HS-27A (cell line): ENCODE data around the gene COASY.
"Not testable (repeated sequence)": the region's sequence is repeated elsewhere in the genome, so short reads cannot be mapped to it uniquely, and the experiment has no call there.

ENCODE experiments used
- DNase-seq: peaks from one replicate; pipeline ENCODE4 v3.0.0-alpha.2; 2012; ENCODE audit warnings: low read depth, missing footprints

The COASY gene

DNA sequence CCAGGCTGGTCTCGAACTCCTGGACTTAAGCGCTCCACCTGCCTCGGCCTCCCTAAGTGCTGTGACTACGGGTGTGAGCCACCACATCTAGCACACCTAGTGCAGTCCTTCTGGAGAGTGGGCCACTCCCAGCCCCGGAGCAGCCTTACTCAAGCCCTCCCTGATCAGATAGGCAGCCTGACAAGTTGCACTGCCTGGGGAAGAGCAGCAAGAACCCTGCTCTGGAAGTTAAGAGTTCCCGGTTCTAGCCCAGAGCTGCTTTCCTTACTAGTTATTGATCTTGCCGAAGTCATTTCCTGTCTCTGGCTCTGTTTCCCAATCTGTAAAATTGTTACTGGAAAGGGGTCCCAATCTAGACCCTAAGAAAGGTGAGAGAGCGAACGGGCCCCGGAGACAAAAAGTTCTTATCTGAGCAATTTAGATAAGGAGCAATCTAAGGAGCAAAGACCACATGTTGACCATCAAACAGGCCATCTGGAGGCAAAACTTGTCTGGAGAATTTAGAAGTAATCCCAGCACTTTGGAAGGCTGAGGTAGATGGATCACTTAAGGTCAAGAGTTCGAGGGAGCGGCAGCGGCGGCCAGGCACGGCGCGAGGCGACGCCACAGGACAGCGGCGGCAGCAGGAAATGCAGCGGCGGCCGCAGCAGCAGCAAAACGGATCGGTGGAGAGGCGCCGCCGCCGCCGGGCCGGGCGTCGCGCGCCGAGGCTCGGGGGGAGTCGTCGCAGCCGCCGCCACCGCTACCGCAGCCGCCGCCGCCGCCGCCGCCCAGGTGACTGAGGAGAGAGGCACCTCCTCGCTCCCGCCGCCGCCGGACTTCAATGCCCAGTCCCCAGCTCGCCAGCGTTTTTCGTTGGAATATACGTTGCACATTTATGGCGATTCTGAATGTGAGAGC is 30.2 kb upstream of the COASY start:
- no peak for DNase-seq

DNA sequence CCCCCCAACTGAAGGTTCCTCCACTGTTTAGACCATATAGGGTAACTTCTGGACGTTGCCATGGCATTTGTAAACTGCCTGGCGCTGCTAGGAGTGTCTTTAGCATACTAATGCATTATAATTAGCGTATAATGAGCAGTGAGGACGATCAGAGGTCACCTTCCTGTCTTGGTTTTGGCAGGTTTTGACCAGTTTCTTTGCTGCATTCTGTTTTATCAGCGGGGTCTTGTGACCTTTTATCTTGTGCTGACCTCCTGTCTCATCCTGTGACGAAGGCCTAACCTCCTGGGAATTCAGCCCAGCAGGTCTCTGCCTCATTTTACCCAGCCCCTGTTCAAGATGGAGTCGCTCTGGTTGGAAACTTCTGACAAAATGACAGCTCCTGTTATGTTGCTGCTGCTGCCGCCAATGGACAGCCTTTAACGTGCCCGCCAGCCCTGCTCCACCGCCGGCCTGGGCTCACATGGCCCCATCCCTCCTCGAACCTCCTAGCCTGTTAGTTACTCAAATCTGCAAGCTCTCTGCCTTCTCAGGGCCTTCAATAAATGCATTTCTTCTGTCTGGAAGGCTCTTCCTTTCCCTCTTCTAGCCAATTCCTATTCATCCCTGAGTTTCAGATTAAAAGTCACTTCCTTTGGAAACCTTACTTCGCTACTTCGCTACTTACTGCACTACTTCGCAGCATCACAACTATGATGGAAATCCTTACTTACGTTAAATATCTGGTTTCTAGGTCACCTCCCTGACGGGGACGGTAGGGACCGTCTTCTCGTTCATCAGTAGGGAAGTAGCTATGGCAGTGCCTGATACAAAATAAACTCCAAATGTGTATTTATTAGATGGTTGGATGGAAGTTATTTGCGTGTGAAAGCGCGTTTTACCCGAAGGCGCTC is 26.5 kb upstream of the COASY start:
- no peak for DNase-seq

DNA sequence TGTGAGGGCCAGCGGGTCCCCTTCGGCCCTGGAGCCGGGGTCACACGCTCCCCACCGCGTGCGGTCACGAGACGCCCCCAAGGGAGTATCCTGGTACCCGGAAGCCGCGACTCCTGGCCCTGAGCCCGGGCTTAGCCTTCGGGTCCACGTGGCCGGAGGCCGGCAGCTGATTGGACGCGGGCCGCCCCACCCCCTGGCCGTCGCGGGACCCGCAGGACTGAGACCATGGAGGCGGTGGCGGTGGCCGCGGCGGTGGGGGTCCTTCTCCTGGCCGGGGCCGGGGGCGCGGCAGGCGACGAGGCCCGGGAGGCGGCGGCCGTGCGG is 25.9 kb upstream of the COASY start, which contains the start of gene NAGLU:
NAGLU (plus strand) TSS at position 194 of the 324 bp plus-strand sequence; CDS start at position 226, 32 bp downstream.
- no peak for DNase-seq

DNA sequence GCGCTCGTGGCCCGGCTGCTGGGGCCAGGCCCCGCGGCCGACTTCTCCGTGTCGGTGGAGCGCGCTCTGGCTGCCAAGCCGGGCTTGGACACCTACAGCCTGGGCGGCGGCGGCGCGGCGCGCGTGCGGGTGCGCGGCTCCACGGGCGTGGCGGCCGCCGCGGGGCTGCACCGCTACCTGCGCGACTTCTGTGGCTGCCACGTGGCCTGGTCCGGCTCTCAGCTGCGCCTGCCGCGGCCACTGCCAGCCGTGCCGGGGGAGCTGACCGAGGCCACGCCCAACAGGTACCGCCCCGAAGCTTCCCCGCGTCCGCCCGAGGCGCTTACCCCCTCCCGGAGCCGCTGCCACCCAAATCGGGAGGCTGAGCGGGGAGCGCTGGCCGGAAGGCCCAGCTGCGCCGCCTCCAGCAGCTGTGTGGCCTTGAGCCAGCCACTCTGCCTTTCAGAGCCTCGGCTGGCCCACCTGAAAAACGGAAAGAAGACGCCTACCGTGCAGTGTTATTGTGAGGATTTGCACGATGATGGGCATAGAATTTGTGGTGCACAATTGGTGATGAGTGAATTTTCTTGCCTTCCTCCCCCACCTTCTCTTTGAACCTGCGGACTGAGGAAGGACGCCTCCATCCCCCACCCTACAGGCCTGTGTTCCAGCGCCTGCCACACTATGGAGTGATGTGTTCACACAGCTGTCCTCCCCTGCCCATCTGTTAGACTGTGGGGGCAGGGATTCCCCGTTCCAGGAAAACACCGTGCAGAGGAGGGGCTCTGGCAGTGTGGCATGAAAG is 25.4 kb upstream of the COASY start:
- DNase-seq, result no peak

DNA sequence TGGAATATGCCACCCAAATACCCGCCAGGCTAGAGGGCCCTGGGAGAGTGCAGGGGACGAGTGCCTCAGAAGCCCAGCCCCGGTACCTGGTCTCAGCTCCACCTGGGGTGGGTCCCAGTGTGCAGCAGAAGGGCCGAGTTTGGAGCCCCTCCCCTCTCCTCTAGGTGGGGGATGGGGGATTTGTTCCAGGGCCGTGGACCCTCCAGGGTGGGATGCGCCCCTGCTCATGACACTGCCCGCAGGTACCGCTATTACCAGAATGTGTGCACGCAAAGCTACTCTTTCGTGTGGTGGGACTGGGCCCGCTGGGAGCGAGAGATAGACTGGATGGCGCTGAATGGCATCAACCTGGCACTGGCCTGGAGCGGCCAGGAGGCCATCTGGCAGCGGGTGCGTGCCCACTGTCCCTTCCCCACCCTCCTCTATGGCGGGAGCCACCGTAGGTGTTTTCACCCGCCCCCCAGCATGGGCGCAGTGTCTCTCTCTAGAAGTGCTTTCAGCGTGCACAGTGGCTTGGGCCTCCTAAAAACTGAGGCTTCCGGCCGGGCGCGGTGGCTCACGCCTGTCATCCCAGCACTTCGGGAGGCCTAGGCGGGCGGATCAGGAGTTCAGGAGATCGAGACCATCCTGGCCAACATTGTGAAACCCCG is 24.7 kb upstream of the COASY start:
- no peak for DNase-seq

DNA sequence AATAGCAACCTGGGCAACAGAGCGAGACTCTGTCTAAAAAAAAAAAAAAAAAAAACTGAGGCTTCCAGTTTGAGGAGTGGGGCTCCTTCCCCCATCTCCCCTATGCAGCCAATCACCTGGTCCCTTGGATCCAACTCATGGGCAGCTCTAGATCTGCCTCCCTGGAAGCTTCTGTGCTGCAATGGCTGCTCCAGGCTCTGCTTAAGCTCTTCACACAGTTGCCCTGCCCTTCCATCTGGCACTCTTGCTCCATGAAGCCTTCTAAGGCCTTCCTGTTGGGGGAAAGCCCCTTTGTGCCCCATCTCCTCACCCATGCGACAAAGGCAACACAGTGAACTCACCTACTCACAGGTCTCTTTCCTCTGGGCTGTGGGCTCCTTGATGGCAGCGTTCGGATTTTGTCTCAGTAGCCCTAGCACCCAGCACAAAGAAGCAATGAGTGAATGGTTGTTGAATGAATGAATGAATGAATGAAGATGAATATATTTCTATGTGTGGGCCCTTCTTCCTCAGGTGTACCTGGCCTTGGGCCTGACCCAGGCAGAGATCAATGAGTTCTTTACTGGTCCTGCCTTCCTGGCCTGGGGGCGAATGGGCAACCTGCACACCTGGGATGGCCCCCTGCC is 24.0 kb upstream of the COASY start:
- no peak for DNase-seq

DNA sequence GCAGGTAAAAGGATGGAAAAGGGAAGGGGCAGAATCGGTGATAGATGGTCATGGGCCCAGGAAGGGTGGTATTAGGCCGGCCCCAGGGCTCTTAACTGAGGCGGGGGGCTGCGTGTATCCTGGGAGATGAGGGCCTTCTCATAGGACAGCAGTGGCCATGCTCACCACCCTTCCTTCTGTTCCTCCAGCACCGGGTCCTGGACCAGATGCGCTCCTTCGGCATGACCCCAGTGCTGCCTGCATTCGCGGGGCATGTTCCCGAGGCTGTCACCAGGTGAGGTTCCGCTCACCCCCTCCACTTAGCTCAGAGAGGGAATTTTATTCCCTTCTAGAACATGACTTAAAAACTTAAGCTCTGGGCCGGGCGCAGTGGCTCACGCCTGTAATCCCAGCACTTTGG is 23.5 kb upstream of the COASY start:
- DNase-seq, result no peak

DNA sequence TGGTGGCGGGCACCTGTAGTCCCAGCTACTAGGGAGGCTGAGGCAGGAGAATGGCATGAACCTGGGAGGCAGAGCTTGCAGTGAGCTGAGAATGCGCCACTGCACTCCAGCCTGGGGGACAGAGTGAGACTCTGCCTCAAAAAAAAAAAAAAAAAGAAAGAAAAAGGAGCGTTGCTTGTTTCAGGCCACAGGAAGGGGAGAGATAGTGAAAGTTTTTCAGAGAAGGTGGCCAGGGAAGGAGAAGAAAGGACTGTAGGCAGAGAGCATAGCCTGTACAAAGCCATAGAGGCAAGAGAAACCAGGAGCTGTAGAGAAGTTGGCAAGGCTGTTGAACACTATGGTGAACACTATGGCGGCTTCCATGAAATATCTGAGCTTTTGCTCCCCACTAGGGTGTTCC is 21.4 kb upstream of the COASY start:
- not testable (repeated sequence) for DNase-seq

DNA sequence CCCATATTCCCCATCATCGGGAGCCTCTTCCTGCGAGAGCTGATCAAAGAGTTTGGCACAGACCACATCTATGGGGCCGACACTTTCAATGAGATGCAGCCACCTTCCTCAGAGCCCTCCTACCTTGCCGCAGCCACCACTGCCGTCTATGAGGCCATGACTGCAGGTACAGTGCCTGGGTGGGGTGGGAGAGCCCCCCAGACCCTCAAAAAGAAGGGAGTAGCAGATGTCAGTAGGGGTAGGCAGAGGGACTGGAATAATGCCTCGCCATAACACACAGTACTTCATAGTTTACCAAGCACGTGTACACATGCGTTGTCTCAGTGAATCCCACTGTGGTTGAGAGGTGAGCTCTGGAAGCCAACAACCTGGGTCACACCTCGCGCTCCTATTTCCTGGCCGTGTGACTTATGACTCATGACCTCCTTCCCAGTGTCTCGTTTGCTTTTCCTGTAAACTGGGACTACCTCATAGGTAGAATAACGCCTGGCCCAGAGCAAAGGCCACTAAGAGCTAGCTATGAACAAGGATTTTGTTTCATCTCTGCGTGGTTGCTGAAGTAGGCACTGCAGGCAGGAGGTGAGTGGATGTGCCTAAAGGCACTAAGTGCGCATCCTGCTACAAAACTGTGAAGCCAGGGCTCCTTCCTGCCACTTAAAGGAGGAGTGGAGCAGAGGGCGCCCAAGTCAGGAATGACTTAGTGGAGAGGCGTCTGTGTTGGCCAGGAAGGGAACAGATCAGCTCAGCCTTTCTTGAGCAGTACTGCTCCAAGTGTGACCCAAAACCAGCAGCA is 20.7 kb upstream of the COASY start:
- no peak for DNase-seq

DNA sequence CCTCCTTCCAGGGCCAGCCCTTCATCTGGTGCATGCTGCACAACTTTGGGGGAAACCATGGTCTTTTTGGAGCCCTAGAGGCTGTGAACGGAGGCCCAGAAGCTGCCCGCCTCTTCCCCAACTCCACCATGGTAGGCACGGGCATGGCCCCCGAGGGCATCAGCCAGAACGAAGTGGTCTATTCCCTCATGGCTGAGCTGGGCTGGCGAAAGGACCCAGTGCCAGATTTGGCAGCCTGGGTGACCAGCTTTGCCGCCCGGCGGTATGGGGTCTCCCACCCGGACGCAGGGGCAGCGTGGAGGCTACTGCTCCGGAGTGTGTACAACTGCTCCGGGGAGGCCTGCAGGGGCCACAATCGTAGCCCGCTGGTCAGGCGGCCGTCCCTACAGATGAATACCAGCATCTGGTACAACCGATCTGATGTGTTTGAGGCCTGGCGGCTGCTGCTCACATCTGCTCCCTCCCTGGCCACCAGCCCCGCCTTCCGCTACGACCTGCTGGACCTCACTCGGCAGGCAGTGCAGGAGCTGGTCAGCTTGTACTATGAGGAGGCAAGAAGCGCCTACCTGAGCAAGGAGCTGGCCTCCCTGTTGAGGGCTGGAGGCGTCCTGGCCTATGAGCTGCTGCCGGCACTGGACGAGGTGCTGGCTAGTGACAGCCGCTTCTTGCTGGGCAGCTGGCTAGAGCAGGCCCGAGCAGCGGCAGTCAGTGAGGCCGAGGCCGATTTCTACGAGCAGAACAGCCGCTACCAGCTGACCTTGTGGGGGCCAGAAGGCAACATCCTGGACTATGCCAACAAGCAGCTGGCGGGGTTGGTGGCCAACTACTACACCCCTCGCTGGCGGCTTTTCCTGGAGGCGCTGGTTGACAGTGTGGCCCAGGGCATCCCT is 18.5 kb upstream of the COASY start:
- no peak for DNase-seq

DNA sequence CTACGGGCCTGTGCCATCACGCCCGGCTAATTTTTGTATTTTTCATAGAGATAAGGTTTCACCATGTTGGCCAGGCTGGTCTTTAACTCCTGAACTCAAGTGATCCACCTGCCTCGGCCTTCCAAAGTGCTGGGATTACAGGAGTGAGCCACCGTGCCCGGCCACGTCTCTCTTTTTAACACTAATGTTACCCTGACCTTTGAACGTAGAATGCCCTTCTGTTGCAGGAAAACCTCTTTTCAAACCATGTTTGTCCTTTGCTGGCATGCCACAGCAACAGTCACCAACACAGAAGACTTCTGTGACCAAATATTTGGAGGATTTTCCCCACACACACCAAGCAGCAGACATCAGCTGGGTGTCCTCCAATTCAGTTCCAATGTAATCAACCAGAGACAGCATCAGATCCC is 17.1 kb upstream of the COASY start:
- DNase-seq, result no peak

DNA sequence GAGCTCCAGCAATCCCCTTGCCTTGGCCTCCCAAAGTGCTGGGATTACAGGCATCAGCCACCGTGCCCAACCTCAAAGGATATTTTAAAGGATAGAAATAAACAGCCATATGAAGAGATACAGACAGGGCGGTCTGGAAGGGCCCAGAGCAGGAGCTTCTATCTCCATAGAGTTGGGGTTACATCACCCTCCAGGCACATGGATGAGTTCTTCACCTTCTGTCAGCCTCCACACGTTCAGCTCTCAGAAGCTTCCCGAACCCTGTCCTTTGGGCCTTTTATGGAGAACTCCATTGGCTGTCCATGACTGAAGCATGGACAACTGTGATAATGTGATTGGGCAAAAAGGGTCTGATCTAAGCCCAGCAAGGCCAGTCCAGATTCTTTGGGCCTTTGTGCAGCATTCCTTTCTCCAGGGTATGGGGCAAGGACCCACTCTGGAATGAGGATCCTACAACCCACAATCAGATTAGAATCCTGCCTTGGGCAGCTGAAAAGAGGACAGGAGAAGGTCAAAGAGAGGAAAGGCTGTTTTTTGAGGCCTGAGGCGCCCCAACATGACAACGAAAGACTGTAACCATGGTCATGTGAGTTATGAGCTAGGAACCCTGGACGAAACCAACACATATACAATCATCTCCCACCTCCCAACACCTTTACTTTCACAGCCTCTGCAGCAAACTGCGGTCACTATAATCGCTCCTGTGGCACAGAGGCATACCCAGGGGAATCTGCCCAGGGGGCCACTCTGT is 16.0 kb upstream of the COASY start:
- DNase-seq, result not testable (repeated sequence)

DNA sequence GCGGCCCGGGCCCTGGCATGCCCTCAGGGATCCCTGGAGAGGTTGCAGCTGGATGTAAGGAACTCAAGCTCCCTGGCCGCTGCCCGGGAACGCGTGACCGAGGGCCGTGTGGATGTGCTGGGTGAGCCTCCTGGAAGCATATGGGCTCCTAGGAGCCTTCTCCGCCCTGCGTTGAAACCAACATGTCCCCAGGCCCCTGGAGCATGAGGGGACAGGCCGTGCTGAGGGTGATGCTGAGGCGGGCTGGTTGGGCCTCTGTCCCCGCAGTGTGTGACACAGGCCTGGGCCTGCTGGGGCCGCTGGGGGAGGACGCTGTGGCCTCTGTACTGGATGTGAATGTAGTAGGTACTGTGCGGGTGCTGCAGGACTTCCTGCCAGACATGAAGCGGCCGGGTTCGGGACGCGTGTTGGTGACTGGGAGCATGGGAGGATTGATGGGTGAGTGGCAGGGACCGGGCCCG is 14.9 kb upstream of the COASY start:
- DNase-seq, result no peak

DNA sequence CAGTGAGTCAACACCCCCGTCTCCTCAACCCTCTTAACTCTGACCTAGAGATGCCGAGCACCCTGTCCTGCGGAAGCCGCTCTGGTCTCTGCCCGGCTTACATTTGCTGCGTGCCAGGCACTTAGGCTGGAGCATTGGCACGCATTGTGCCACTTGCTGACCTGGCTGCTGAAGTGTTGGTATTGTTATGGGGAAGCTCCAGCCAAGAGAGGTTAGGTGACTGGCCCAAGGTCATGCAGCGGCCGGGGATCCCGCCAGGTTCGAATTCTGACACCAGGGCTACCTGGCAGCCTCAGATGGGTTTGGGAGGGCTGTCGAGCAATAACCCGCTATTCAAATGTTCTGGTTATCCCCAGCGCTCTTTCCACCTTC is 14.3 kb upstream of the COASY start:
- no peak for DNase-seq

DNA sequence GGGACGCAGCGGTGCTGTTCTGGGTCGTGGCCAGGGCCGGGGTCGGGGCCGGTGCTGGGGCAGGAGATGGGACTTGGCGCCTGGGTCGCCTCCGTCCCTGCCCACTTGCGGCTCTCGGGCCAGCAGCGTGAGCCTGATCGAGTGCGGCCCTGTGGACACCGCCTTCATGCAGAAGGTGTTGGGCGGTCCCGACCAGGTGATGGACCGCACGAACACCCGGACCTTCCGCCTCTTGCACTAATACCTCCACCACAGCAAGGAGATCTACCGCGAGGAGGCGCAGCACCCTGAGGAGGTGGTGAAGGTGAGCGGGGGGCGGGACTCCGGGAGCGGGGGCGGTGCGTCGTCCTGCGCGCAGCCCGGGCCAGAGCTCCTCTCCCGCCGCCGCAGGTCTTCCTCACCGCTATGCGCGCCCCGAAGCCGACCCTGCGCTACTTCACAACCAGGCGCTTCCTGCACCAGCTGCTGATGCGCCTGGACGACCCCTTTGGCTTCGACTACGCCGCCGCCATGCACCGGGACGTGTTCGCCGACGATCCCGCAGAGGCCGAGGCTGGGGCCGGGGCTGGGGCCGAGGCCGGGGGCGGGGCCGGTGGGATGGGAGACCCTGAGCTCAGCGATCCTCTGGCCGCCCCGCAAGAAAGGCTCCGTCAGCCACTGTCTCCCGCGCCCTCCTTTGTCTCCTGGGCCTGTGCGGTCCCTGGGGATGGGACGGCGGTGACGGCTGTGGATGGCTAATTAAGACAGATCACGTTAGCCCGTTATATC is 13.7 kb upstream of the COASY start:
- no peak for DNase-seq

DNA sequence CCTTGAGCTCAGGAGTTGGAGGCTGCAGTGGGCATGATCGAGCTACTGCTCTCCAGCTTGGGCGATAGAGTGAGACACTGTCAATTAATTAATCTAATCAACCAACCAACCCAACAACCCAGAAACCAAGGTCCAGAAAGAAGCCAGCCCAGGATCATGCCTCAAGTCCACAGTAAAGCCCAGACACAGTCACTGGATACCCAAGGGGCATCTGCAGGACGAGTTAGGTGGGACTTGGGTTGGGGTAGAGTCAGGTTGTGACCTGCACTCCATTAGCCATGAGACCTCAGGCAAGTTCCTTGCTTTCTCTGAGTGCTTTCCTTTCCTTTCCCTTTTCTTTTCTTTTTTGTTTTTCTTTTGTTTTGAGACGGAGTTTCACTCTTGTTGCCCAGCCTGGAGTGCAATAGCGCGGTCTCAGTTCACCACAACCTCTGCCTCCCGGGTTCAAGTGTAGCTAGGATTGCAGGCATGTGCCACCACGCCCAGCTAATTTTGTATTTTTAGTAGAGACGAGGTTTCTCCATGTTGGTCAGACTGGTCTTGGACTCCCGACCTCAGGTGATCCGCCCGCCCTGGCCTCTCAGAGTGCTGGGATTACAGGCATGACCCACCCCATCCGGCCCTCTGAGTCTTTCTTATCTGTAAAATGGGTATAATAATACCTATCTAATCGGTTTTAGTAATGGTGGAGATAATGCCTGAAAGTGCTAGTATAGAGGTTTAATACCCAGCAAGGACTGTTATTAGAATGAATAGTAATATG is 12.8 kb upstream of the COASY start:
- no peak for DNase-seq

DNA sequence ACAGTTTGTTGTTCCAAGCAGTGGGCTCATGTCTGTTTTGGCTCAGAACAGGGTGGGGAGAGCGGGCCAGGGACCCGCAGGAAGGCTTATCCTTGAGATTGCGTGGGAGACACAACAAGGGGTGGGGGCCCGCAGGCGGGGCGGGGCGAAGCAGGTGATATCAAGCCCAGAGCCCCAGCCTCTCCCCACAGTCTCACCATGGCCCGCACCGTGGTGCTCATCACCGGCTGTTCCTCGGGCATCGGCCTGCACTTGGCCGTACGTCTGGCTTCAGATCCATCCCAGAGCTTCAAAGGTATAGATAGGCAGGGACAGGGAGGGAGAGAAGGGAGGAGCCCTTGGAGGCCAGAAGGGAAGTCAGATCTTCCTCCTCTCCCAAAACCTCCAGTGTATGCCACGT is 9.2 kb upstream of the COASY start, which contains the start of gene HSD17B1:
HSD17B1 (plus strand) TSS at position 188 of the 400 bp plus-strand sequence; CDS start at position 199, 11 bp downstream.
- not testable (repeated sequence) for DNase-seq
